ENCODE measurements around the gene GALNS. TPM values are rescaled to one million over a fixed set of nuclear protein-coding genes. Genes with fewer than 3 reads are reported as not detected.

Gene GALNS
- total and polyA plus RNA-seq, 2 of the 13 experiments (the other 11 are each of a cell fraction or from before 2014, with no cell fraction given) = 9.2 to 9.8 TPM

DNA sequence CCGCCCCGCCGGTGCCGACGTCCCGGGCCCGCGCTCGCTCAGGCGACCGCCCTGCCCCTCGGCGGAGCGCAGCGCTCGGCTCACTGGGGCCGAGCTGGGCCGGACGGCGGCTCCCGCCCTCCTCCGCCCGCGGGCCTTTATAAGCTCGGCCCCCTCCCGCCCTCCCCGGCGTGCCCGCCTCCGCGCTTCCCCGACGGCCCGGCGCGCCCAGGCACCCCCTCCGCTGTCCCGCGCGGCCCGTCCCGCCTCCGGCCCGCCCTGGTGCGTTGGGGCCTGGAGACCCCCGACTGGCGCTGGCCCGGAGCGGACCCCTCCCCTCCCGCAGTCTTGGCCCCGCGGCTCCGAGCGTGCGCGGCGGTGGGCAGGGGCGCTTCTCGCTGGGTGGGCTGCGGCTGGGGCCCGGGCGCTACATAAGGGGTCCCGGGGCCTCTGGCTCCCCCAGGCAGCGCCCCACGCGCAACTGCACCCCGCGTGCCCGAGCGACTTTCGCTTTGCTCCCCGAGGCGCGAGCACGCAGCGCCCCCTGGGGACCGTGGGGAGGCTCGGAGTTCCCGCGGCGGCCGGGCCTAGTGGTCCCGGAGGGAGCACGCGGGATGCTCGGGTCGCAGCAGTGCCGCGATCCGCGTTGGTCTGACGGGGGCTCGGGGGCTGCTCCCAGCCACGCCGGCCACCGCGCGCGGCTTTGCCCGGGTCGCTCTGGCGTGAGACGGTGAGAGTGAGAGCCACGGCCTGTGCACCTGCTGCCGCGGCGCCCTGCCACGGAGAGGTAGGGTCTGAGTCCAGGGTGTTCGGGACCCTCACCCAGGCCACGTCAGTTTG, 71.4 kb downstream of the GALNS start, which contains the start of gene PIEZO1 (continued):
- TF ChIP-seq, protein P1, sequence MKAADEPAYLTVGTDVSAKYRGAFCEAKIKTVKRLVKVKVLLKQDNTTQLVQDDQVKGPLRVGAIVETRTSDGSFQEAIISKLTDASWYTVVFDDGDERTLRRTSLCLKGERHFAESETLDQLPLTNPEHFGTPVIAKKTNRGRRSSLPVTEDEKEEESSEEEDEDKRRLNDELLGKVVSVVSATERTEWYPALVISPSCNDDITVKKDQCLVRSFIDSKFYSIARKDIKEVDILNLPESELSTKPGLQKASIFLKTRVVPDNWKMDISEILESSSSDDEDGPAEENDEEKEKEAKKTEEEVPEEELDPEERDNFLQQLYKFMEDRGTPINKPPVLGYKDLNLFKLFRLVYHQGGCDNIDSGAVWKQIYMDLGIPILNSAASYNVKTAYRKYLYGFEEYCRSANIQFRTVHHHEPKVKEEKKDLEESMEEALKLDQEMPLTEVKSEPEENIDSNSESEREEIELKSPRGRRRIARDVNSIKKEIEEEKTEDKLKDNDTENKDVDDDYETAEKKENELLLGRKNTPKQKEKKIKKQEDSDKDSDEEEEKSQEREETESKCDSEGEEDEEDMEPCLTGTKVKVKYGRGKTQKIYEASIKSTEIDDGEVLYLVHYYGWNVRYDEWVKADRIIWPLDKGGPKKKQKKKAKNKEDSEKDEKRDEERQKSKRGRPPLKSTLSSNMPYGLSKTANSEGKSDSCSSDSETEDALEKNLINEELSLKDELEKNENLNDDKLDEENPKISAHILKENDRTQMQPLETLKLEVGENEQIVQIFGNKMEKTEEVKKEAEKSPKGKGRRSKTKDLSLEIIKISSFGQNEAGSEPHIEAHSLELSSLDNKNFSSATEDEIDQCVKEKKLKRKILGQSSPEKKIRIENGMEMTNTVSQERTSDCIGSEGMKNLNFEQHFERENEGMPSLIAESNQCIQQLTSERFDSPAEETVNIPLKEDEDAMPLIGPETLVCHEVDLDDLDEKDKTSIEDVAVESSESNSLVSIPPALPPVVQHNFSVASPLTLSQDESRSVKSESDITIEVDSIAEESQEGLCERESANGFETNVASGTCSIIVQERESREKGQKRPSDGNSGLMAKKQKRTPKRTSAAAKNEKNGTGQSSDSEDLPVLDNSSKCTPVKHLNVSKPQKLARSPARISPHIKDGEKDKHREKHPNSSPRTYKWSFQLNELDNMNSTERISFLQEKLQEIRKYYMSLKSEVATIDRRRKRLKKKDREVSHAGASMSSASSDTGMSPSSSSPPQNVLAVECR (CRISPR knock-in tag; IDR thresholded peaks at IDR 0.05; ENCODE audit: borderline replicate concordance) = peak; percentile 82
- TF ChIP-seq MAZ (IDR thresholded peaks at IDR 0.05; ENCODE audit: borderline replicate concordance, low read depth, low read length) (no peak), MAZ (CRISPR knock-in tag; IDR thresholded peaks at IDR 0.05; ENCODE audit: low read depth) (peak; percentile 81), PCBP1 (IDR thresholded peaks at IDR 0.05; ENCODE audit: borderline replicate concordance, low read depth, low read length) (0 out of 2 replicates have a peak, but pooled peaks have one; percentile 11), ZNF777 (CRISPR knock-in tag; IDR thresholded peaks at IDR 0.05) (peak; percentile 97), MYPOP (CRISPR knock-in tag; IDR thresholded peaks at IDR 0.05) (peak; percentile 84; the same call in 1 of the 2 replicates), DNMT1 (CRISPR knock-in tag; IDR thresholded peaks at IDR 0.05) (no peak; the same call in none of the 2 replicates), MIER2 (CRISPR knock-in tag; IDR thresholded peaks at IDR 0.05) (no peak), BHLHE40 (IDR thresholded peaks at IDR 0.05; ENCODE audit: low read length) (peak; percentile 33; the same call in 1 of the 2 replicates), ZNF616 (CRISPR knock-in tag; IDR thresholded peaks at IDR 0.05; ENCODE audit: low read depth) (peak; percentile 70; the same call in 1 of the 2 replicates), ZNF557 (CRISPR knock-in tag; IDR thresholded peaks at IDR 0.05) (no peak), MAX (IDR thresholded peaks at IDR 0.05) (peak; percentile 81), ZNF570 (CRISPR knock-in tag; IDR thresholded peaks at IDR 0.05; ENCODE audit: borderline replicate concordance) (no peak), RFX3 (CRISPR knock-in tag; IDR thresholded peaks at IDR 0.05) (no peak), HNRNPLL (IDR thresholded peaks at IDR 0.05; ENCODE audit: low read depth, low read length, poor library complexity, severe bottlenecking) (peak; percentile 46), ZSCAN31 (CRISPR knock-in tag; IDR thresholded peaks at IDR 0.05; ENCODE audit: low read depth) (peak; percentile 86), ZSCAN20 (CRISPR knock-in tag; IDR thresholded peaks at IDR 0.05; ENCODE audit: borderline replicate concordance) (no peak), XRCC5 (optimal IDR thresholded peaks at IDR 0.05; ENCODE audit: low read length) (peak; percentile 93), ZBTB7A (CRISPR knock-in tag; IDR thresholded peaks at IDR 0.05) (peak; percentile 95)
- TF ChIP-seq, protein P2, sequence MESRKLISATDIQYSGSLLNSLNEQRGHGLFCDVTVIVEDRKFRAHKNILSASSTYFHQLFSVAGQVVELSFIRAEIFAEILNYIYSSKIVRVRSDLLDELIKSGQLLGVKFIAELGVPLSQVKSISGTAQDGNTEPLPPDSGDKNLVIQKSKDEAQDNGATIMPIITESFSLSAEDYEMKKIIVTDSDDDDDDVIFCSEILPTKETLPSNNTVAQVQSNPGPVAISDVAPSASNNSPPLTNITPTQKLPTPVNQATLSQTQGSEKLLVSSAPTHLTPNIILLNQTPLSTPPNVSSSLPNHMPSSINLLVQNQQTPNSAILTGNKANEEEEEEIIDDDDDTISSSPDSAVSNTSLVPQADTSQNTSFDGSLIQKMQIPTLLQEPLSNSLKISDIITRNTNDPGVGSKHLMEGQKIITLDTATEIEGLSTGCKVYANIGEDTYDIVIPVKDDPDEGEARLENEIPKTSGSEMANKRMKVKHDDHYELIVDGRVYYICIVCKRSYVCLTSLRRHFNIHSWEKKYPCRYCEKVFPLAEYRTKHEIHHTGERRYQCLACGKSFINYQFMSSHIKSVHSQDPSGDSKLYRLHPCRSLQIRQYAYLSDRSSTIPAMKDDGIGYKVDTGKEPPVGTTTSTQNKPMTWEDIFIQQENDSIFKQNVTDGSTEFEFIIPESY (CRISPR knock-in tag; IDR thresholded peaks at IDR 0.05) = peak; percentile 85
- TF ChIP-seq, protein P3, sequence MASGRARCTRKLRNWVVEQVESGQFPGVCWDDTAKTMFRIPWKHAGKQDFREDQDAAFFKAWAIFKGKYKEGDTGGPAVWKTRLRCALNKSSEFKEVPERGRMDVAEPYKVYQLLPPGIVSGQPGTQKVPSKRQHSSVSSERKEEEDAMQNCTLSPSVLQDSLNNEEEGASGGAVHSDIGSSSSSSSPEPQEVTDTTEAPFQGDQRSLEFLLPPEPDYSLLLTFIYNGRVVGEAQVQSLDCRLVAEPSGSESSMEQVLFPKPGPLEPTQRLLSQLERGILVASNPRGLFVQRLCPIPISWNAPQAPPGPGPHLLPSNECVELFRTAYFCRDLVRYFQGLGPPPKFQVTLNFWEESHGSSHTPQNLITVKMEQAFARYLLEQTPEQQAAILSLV (CRISPR knock-in tag; IDR thresholded peaks at IDR 0.05; ENCODE audit: borderline replicate concordance) = peak; percentile 76
